HCT116 (cell line): ENCODE measurements around the gene RMND5A. TPM values are rescaled to one million over a fixed set of nuclear protein-coding genes. Genes with fewer than 3 reads are reported as not detected.

Experiments
- ATAC-seq: fragments of 200-7000 bp; cut with Tn5 transposase; 2 replicates; pipeline ENCODE4 v1.9.1; 2020; ENCODE audit warnings: mild to moderate bottlenecking, moderate library complexity
- BruUV-seq: library from RNA; stranded (reverse); fragments of 400-500 nt; replicated peaks from 2 replicates; lab custom pipeline; 2021; lab: Mats Ljungman, UMichigan
- CTCF ChIA-PET: fragments of 300-600 bp; sonication (Branson Sonifier 250); formaldehyde crosslinking; loops from one replicate; lab custom pipeline; 2021; ENCODE audit warnings: antibody characterized with exemption; lab: Charles Lee
- POLR2A ChIA-PET: fragments of 300-600, 350-600 bp; sonication (Branson Sonifier 250); formaldehyde crosslinking; loops from one replicate; lab custom pipeline; 2021; ENCODE audit warnings: antibody characterized with exemption; lab: Charles Lee
- RAD21 ChIA-PET, 2 experiments: fragments of 300-600 bp; sonication (Branson Sonifier 250); formaldehyde crosslinking; loops; one replicate each; lab custom pipeline; 2023; ENCODE audit warnings: low total read pairs in 2 of 2; ENCODE audit not compliant: uncharacterized antibody in 2 of 2, unreplicated experiment in 2 of 2, low non-redundant PET in 1 of 2; lab: Charles Lee
- DNase-seq: peaks from one replicate; pipeline ENCODE4 v3.0.0-alpha.2; 2010; ENCODE audit warnings: low read depth, low spot score
- H2AFZ ChIP-seq: fragments of 200-600 bp; shearing (Covaris generic), sonication (generic); 2 replicates; pipeline ENCODE4 v1.6.1; 2017; ENCODE audit warnings: low read depth, mixed run types, mixed read lengths, antibody characterized with exemption, low read length; ENCODE audit not compliant: poor library complexity, severe bottlenecking
- H3K27ac ChIP-seq: 2 replicates; pipeline ENCODE4 v1.5.1; 2012; ENCODE audit warnings: low read depth, low read length
- H3K27me3 ChIP-seq: fragments of 200-600 bp; sonication (generic); 2 replicates; pipeline ENCODE4 v1.6.1; 2016; ENCODE audit warnings: mixed run types, low read length, mixed read lengths; ENCODE audit not compliant: insufficient read depth
- H3K36me3 ChIP-seq, 2 experiments: fragments of 200-500 bp in 1 of 2; fragments of 200-600 bp in 1 of 2; sonication (Bioruptor generic) in 1 of 2; sonication (generic) in 1 of 2; 2 replicates each; pipeline versions ENCODE4 v1.5.1 to v1.6.1; 2014 to 2016; ENCODE audit warnings: low read length in 2 of 2, inconsistent platforms in 1 of 2, mixed read lengths in 1 of 2, mixed run types in 1 of 2; ENCODE audit not compliant: insufficient read depth in 2 of 2, control insufficient read depth in 1 of 2
- H3K4me1 ChIP-seq, 2 experiments: fragments of 200-600 bp in 1 of 2; sonication (generic) in 1 of 2; 2 replicates each; pipeline versions ENCODE4 v1.5.1 to v1.6.1; 2012 to 2017; ENCODE audit warnings: low read length in 2 of 2, inconsistent platforms in 1 of 2, mild to moderate bottlenecking in 1 of 2, mixed read lengths in 1 of 2, mixed run types in 1 of 2, moderate library complexity in 1 of 2; ENCODE audit not compliant: insufficient read depth in 2 of 2, control insufficient read depth in 1 of 2
- H3K4me2 ChIP-seq: fragments of 200-600 bp; sonication (generic); 2 replicates; pipeline ENCODE4 v1.6.1; 2017; ENCODE audit warnings: mixed run types, low read length, mixed read lengths
- H3K4me3 ChIP-seq, 2 experiments: fragments of 200-600 bp in 1 of 2; sonication (generic) in 1 of 2; replicated peaks in 1 of 2; 2 replicates each; pipeline ENCODE4 v1.5.1; 2011 to 2016; ENCODE audit warnings: low read length in 2 of 2, control low read depth in 1 of 2, low read depth in 1 of 2, mild to moderate bottlenecking in 1 of 2, mixed read lengths in 1 of 2, mixed run types in 1 of 2
- H3K79me2 ChIP-seq: fragments of 200-600 bp; sonication (generic); 2 replicates; pipeline ENCODE4 v1.6.1; 2017; ENCODE audit warnings: mild to moderate bottlenecking, mixed run types, low read length, moderate library complexity, mixed read lengths; ENCODE audit not compliant: insufficient read depth
- H3K9ac ChIP-seq: fragments of 200-600 bp; sonication (generic); 2 replicates; pipeline ENCODE4 v1.6.1; 2016; ENCODE audit warnings: low read length, mixed read lengths
- H3K9me2 ChIP-seq: fragments of 200-600 bp; sonication (generic), shearing (Covaris generic); 2 replicates; pipeline ENCODE4 v1.6.1; 2017; ENCODE audit warnings: mixed run types, mild to moderate bottlenecking, moderate library complexity; ENCODE audit not compliant: insufficient read depth
- H3K9me3 ChIP-seq, 2 experiments: fragments of 200-500 bp in 1 of 2; fragments of 200-600 bp in 1 of 2; sonication (Bioruptor generic) in 1 of 2; sonication (generic) in 1 of 2; 2 replicates each; pipeline ENCODE4 v1.6.1; 2014 to 2017; ENCODE audit warnings: low read length in 2 of 2, mixed read lengths in 2 of 2, inconsistent platforms in 1 of 2, low read depth in 1 of 2, mild to moderate bottlenecking in 1 of 2, mixed run types in 1 of 2, moderate library complexity in 1 of 2; ENCODE audit not compliant: control insufficient read depth in 1 of 2, insufficient read depth in 1 of 2
- H4K20me1 ChIP-seq: fragments of 200-600 bp; sonication (generic), shearing (Covaris generic); 2 replicates; pipeline ENCODE4 v1.6.1; 2017; ENCODE audit warnings: mixed run types, mild to moderate bottlenecking, moderate library complexity; ENCODE audit not compliant: insufficient read depth
- ATF3 ChIP-seq: IDR thresholded peaks from 2 replicates; pipeline ENCODE4 v1.6.1; 2012
- CEBPB ChIP-seq: IDR thresholded peaks from 2 replicates; pipeline ENCODE4 v1.6.1; 2012; ENCODE audit warnings: low read depth
- EGR1 ChIP-seq: IDR thresholded peaks from 2 replicates; pipeline ENCODE4 v1.6.1; 2012; ENCODE audit warnings: low read depth
- EZH2 ChIP-seq: fragments of 200-600 bp; sonication (generic); IDR thresholded peaks from 2 replicates; pipeline ENCODE4 v1.6.1; 2017; ENCODE audit warnings: antibody characterized with exemption, mixed run types
- FOSL1 ChIP-seq: IDR thresholded peaks from 2 replicates; pipeline ENCODE4 v1.6.1; 2012; ENCODE audit warnings: low read depth
- MAX ChIP-seq: IDR thresholded peaks from 2 replicates; pipeline ENCODE4 v1.6.1; 2012
- POLR2AphosphoS5 ChIP-seq: IDR thresholded peaks from 2 replicates; pipeline ENCODE4 v1.6.1; 2011; ENCODE audit warnings: mild to moderate bottlenecking, low read depth, low read length, moderate library complexity
- REST ChIP-seq: IDR thresholded peaks from 2 replicates; pipeline ENCODE4 v1.6.1; 2012; ENCODE audit warnings: low read depth
- SP1 ChIP-seq: IDR thresholded peaks from 2 replicates; pipeline ENCODE4 v1.6.1; 2012; ENCODE audit warnings: low read depth
- SRF ChIP-seq: IDR thresholded peaks from 2 replicates; pipeline ENCODE4 v1.6.1; 2012; ENCODE audit warnings: low read depth
- TCF7L2 ChIP-seq: IDR thresholded peaks from 2 replicates; pipeline ENCODE4 v1.7.0; 2011; ENCODE audit warnings: borderline replicate concordance, inconsistent platforms; ENCODE audit not compliant: insufficient read depth, insufficient read length; ENCODE audit errors: extremely low read depth
- YY1 ChIP-seq: IDR thresholded peaks from 2 replicates; pipeline ENCODE4 v1.6.1; 2011; ENCODE audit warnings: low read length, low read depth, moderate library complexity, mild to moderate bottlenecking; ENCODE audit not compliant: insufficient replicate concordance; ENCODE audit errors: extremely low read depth
- ZFX ChIP-seq: fragments of 450-650 bp; IDR thresholded peaks from 2 replicates; pipeline ENCODE4 v1.6.1; 2017
- intact Hi-C: fragments of 100-400 bp; cut with micrococcal nuclease; formaldehyde crosslinking; loops from 2 replicates; pipeline ENCODE4 v1.10.0; 2022
- total RNA-seq: library from RNA; stranded (reverse); gene quantifications from one replicate; pipeline ENCODE4 v1.2.1, GENCODE V29; 2021; ENCODE audit not compliant: unreplicated experiment

The RMND5A gene
- total RNA-seq, 1 experiment from 2014 or later, result 32.4 TPM

- no peak for TF ChIP-seq REST
- TF ChIP-seq TCF7L2, result no peak
- TF ChIP-seq CEBPB, result no peak
- TF ChIP-seq ATF3, result no peak
- no peak for TF ChIP-seq SRF
- no peak for TF ChIP-seq EGR1
- no peak for TF ChIP-seq EZH2
- no peak for TF ChIP-seq FOSL1
Observed at GRCh38 chr2:86807133-86807467, 87.0 kb downstream of the RMND5A start (continued).

GRCh38 chr2:86807468-86808275 is 87.6 kb downstream of the RMND5A start:
- ChIA-PET CTCF (interaction anchor here (0.7 kb wide), 1 partner anchor 53 kb away, joined by 3 read pairs; no protein-coding TSS in a partner anchor), POLR2A (no interaction called here), RAD21 (interaction anchor here in 1 of 2 experiments (0.9 kb wide), 1 partner anchor 411 kb away, joined by 3 read pairs; no protein-coding TSS in a partner anchor)
- H3K9ac ChIP-seq, result peak overlapping the region; percentile 62
- no peaks in the 10 kb centered on the region for H3K9me3 ChIP-seq
- no TSS peak for BruUV-seq
- DNase-seq (peak; percentile 75), ATAC-seq (peak; percentile 73)
- peak overlapping the region; percentile 98 for H2AFZ ChIP-seq
- H3K27me3 ChIP-seq, result no peaks in the 10 kb centered on the region
- no peaks in the 10 kb centered on the region for H3K9me2 ChIP-seq
- intact Hi-C loops, result loop anchor here (10.0 kb wide), 1 partner anchor 407 kb away; no protein-coding TSS in a partner anchor
- peak overlapping the region; percentile 44; the same call in 1 of the 2 replicates for H3K27ac ChIP-seq
- no peaks in the 10 kb centered on the region for H3K79me2 ChIP-seq
- H3K4me2 ChIP-seq, result peak overlapping the region; percentile 97
- H3K4me1 ChIP-seq, result peaks cover 5 to 20% of the 10 kb centered on the region in 2 experiments
- TF ChIP-seq SP1 (no peak), MAX (peak; percentile 96), POLR2AphosphoS5 (peak; percentile 22; the same call in 1 of the 2 replicates), ZFX (peak; percentile 48; the same call in 1 of the 2 replicates), YY1 (peak; percentile 33), TCF7L2 (no peak)
- peak overlapping the region; percentile 50 to 67 for H3K4me3 ChIP-seq
- no peaks in the 10 kb centered on the region for H3K36me3 ChIP-seq
- H4K20me1 ChIP-seq, result no peaks in the 10 kb centered on the region
